GM19239 (cell line): ENCODE results near the gene ERICH4.
"Not testable (repeated sequence)": the region's sequence is repeated elsewhere in the genome, so short reads cannot be mapped to it uniquely, and the experiment has no call there.

ENCODE experiments used
- DNase-seq: peaks from one replicate; pipeline ENCODE4 v3.0.0; 2011; ENCODE audit warnings: low spot score; ENCODE audit not compliant: insufficient read length
- FAIRE-seq: peaks from 2 replicates; lab custom pipeline; 2011; peaks lifted over from hg19 to GRCh38; lab: Jason Lieb, UNC

Gene ERICH4

GRCh38 chr19:41457241-41457640 is 14.3 kb downstream of the ERICH4 start:
- FAIRE-seq (peak; percentile 98), DNase-seq (peak; percentile 35)

- FAIRE-seq (no peak), DNase-seq (no peak)
Measured at GRCh38 chr19:41462497-41462896, 19.5 kb downstream of the ERICH4 start.

- FAIRE-seq = peak; percentile 97
- not testable (repeated sequence) for DNase-seq
Measured at GRCh38 chr19:41463257-41464256, 20.6 kb downstream of the ERICH4 start.

- FAIRE-seq = no peak
Measured at GRCh38 chr19:41476583-41476982, 33.6 kb downstream of the ERICH4 start.

GRCh38 chr19:41478171-41478570 is 35.2 kb downstream of the ERICH4 start:
- DNase-seq (no peak), FAIRE-seq (no peak)

More at GRCh38 chr19:41476583-41476982, 33.6 kb downstream of the ERICH4 start:
- no peak for DNase-seq

- DNase-seq (no peak), FAIRE-seq (no peak)
Measured at GRCh38 chr19:41478875-41479756, 36.2 kb downstream of the ERICH4 start.

- FAIRE-seq = no peak
- DNase-seq = no peak
Measured at GRCh38 chr19:41479757-41480191, 36.8 kb downstream of the ERICH4 start.

- DNase-seq (no peak), FAIRE-seq (no peak)
Measured at GRCh38 chr19:41480336-41480735, 37.4 kb downstream of the ERICH4 start.

- no peak for DNase-seq
- FAIRE-seq = no peak
Measured at GRCh38 chr19:41484822-41485221, 41.9 kb downstream of the ERICH4 start.

- not testable (repeated sequence) for DNase-seq, FAIRE-seq
Measured at GRCh38 chr19:41486953-41487352, 44.0 kb downstream of the ERICH4 start.

- DNase-seq (no peak), FAIRE-seq (no peak)
Measured at GRCh38 chr19:41492843-41493242, 49.9 kb downstream of the ERICH4 start.
